HG03060 (cell line): ENCODE measurements around the gene ZNF844.
A peak's percentile ranks its signal among the peaks of the same experiment; 100 is the strongest.
"Not testable (repeated sequence)": the region's sequence is repeated elsewhere in the genome, so short reads cannot be mapped to it uniquely, and the experiment has no call there.

Experiments used
- ATAC-seq: cut with Tn5 transposase; IDR thresholded peaks from one replicate; pipeline ENCODE4 v1.9.1; 2021; ENCODE audit warnings: low read depth, moderate number of reproducible peaks; ENCODE audit not compliant: unreplicated experiment

Gene ZNF844

GRCh38 chr19:12064590-12065538 is at the start of gene ZNF844:
Gene ZNF844 (plus strand): TSS chr19:12064731. CDS start chr19:12064874, 143 bp downstream.
- peak; percentile 70 for ATAC-seq

- no peak for ATAC-seq
Observed at GRCh38 chr19:12015015-12015752, 49.3 kb upstream of the ZNF844 start.

GRCh38 chr19:12015753-12016116 is 48.8 kb upstream of the ZNF844 start:
- no peak for ATAC-seq

GRCh38 chr19:12034198-12034597 is 30.3 kb upstream of the ZNF844 start:
- ATAC-seq, result no peak

GRCh38 chr19:12034620-12035019 is 29.9 kb upstream of the ZNF844 start:
- ATAC-seq, result no peak

GRCh38 chr19:12035220-12036172 is 29.0 kb upstream of the ZNF844 start, which contains the start of gene ZNF433:
Gene ZNF433 (minus strand): TSS chr19:12035679. CDS start chr19:12035539, 140 bp downstream.
- no peak for ATAC-seq

GRCh38 chr19:12042893-12043292 is 21.6 kb upstream of the ZNF844 start:
- no peak for ATAC-seq

GRCh38 chr19:12043752-12044422 is 20.6 kb upstream of the ZNF844 start:
- no peak for ATAC-seq

GRCh38 chr19:12047868-12048267 is 16.7 kb upstream of the ZNF844 start:
- ATAC-seq, result no peak

GRCh38 chr19:12052091-12052496 is 12.4 kb upstream of the ZNF844 start:
- ATAC-seq, result no peak

GRCh38 chr19:12052497-12053169 is 11.9 kb upstream of the ZNF844 start, which contains the start of gene ZNF878:
Gene ZNF878 (minus strand): TSS chr19:12052961. CDS start chr19:12052801, 160 bp downstream.
- ATAC-seq, result peak; percentile 59

- ATAC-seq, result no peak
Observed at GRCh38 chr19:12055784-12056183, 8.7 kb upstream of the ZNF844 start.

GRCh38 chr19:12075538-12076139 is 11.1 kb downstream of the ZNF844 start:
- no peak for ATAC-seq

- ATAC-seq, result not testable (repeated sequence)
Observed at GRCh38 chr19:12076331-12076730, 11.8 kb downstream of the ZNF844 start.

- no peak for ATAC-seq
Observed at GRCh38 chr19:12077375-12077774, 12.8 kb downstream of the ZNF844 start.

- ATAC-seq, result not testable (repeated sequence)
Observed at GRCh38 chr19:12083336-12083735, 18.8 kb downstream of the ZNF844 start.

GRCh38 chr19:12085074-12085818 is 20.7 kb downstream of the ZNF844 start:
- ATAC-seq, result no peak

- no peak for ATAC-seq
Observed at GRCh38 chr19:12090807-12091206, 26.3 kb downstream of the ZNF844 start.
